Liver (tissue), 9 donors: ENCODE measurements around the gene TNPO3. TPM values are rescaled to one million over a fixed set of nuclear protein-coding genes. Genes with fewer than 3 reads are reported as not detected.
"Not testable (repeated sequence)": the region's sequence is repeated elsewhere in the genome, so short reads cannot be mapped to it uniquely, and the experiment has no call there.

Experiments used
- DNase-seq: peaks from one replicate; pipeline ENCODE4 v3.0.0-alpha.2; 2017; ENCODE audit warnings: low spot score
- H3K27ac ChIP-seq, 2 donors: one replicate each; pipeline ENCODE4 v1.7.0; 2013; ENCODE audit warnings: inconsistent platforms in 2 of 2, low read length in 2 of 2, control low read depth in 1 of 2, low read depth in 1 of 2, mild to moderate bottlenecking in 1 of 2
- H3K27me3 ChIP-seq, 4 donors: one replicate each; pipeline versions ENCODE4 v1.6.1 to v1.7.0; 2013; ENCODE audit warnings: low read length in 3 of 4, inconsistent platforms in 1 of 4, mild to moderate bottlenecking in 1 of 4, moderate library complexity in 1 of 4; ENCODE audit not compliant: control insufficient read depth in 4 of 4, insufficient read depth in 4 of 4
- H3K36me3 ChIP-seq, 4 donors: one replicate each; pipeline versions ENCODE4 v1.6.1 to v1.7.0; 2013; ENCODE audit warnings: low read length in 3 of 4, mild to moderate bottlenecking in 3 of 4, low read depth in 1 of 4, moderate library complexity in 1 of 4; ENCODE audit not compliant: control insufficient read depth in 4 of 4, insufficient read depth in 3 of 4
- H3K4me1 ChIP-seq, 4 donors: one replicate each; pipeline versions ENCODE4 v1.6.1 to v1.7.0; 2013; ENCODE audit warnings: low read length in 3 of 4, mild to moderate bottlenecking in 3 of 4, moderate library complexity in 1 of 4; ENCODE audit not compliant: control insufficient read depth in 4 of 4, insufficient read depth in 4 of 4
- H3K4me3 ChIP-seq, 3 donors: one replicate each; pipeline versions ENCODE4 v1.6.1 to v1.7.0; 2013; ENCODE audit warnings: low read length in 3 of 3, control low read depth in 1 of 3, low read depth in 1 of 3, mild to moderate bottlenecking in 1 of 3
- H3K9ac ChIP-seq, 2 donors: one replicate each; pipeline ENCODE4 v1.7.0; 2013; ENCODE audit warnings: low read length in 2 of 2, mild to moderate bottlenecking in 2 of 2, moderate library complexity in 2 of 2, control low read depth in 1 of 2, low read depth in 1 of 2
- H3K9me3 ChIP-seq, 4 donors: one replicate each; pipeline versions ENCODE4 v1.6.1 to v1.7.0; 2013; ENCODE audit warnings: low read length in 3 of 4; ENCODE audit not compliant: control insufficient read depth in 4 of 4
- ATF3 ChIP-seq: IDR thresholded peaks from 2 replicates; pipeline ENCODE4 v1.6.1; 2016; ENCODE audit warnings: antibody characterized with exemption
- CTCF ChIP-seq: fragments of 150-350 bp; IDR thresholded peaks from 2 replicates; pipeline ENCODE4 v1.5.1; 2017; ENCODE audit warnings: improper control_type of control experiment, low read depth, low read length; ENCODE audit not compliant: missing input control
- EGR1 ChIP-seq, 2 donors: IDR thresholded peaks; 2 replicates each; pipeline ENCODE4 v1.6.1; 2016 to 2018; ENCODE audit warnings: antibody characterized with exemption in 2 of 2, low read depth in 2 of 2
- FOXA1 ChIP-seq: IDR thresholded peaks from 2 replicates; pipeline ENCODE4 v1.6.1; 2016; ENCODE audit warnings: antibody characterized with exemption
- GABPA ChIP-seq, 2 donors: IDR thresholded peaks in 1 of 2; conservative IDR thresholded peaks in 1 of 2; 2 replicates each; pipeline ENCODE4 v1.6.1; 2016; ENCODE audit warnings: antibody characterized with exemption in 2 of 2, mild to moderate bottlenecking in 1 of 2, moderate library complexity in 1 of 2
- HNF4A ChIP-seq, 2 donors: conservative IDR thresholded peaks; 2 replicates each; pipeline ENCODE4 v1.6.1; 2016; ENCODE audit warnings: antibody characterized with exemption in 2 of 2, mild to moderate bottlenecking in 2 of 2
- HNF4G ChIP-seq: IDR thresholded peaks from 2 replicates; pipeline ENCODE4 v1.6.1; 2016; ENCODE audit warnings: antibody characterized with exemption
- JUND ChIP-seq, 2 donors: IDR thresholded peaks; 2 replicates each; pipeline ENCODE4 v1.6.1; 2016; ENCODE audit warnings: antibody characterized with exemption in 2 of 2
- MAX ChIP-seq: IDR thresholded peaks from 2 replicates; pipeline ENCODE4 v1.6.1; 2016; ENCODE audit warnings: antibody characterized with exemption
- NR2F2 ChIP-seq: IDR thresholded peaks from 2 replicates; pipeline ENCODE4 v1.6.1; 2016; ENCODE audit warnings: antibody characterized with exemption
- RAD21 ChIP-seq, 2 donors: IDR thresholded peaks; 2 replicates each; pipeline ENCODE4 v1.6.1; 2016; ENCODE audit warnings: antibody characterized with exemption in 2 of 2, mild to moderate bottlenecking in 2 of 2
- REST ChIP-seq: IDR thresholded peaks from 2 replicates; pipeline ENCODE4 v1.6.1; 2016; ENCODE audit warnings: antibody characterized with exemption, mild to moderate bottlenecking
- RXRA ChIP-seq, 2 donors: IDR thresholded peaks; 2 replicates each; pipeline ENCODE4 v1.6.1; 2017 to 2018; ENCODE audit warnings: antibody characterized with exemption in 2 of 2, mild to moderate bottlenecking in 1 of 2
- SP1 ChIP-seq: IDR thresholded peaks from 2 replicates; pipeline ENCODE4 v1.6.1; 2018; ENCODE audit warnings: antibody characterized with exemption, mild to moderate bottlenecking
- TAF1 ChIP-seq: conservative IDR thresholded peaks from 2 replicates; pipeline ENCODE4 v1.6.1; 2016; ENCODE audit warnings: antibody characterized with exemption, mild to moderate bottlenecking
- YY1 ChIP-seq: IDR thresholded peaks from 2 replicates; pipeline ENCODE4 v1.6.1; 2016; ENCODE audit warnings: antibody characterized with exemption, mild to moderate bottlenecking
- WGBS: extraction: QIAGEN DNeasy Blood & Tissue Kit; methylation state at CpG from one replicate; pipeline ENCODE4 v1.1.7; 2013; 5-methylcytosine and 5-hydroxymethylcytosine counted together
- polyA plus RNA-seq, 2 donors: library from polyadenylated mRNA; stranded (reverse) in 1 of 2; unstranded in 1 of 2; fragments of 200-250 nt in 1 of 2; fragments of >200 nt in 1 of 2; fragmentation: Nextera tagmentation in 1 of 2; extraction: Ambion mirVana in 1 of 2; gene quantifications; one replicate each; pipeline versions ENCODE4 v1.2.1 to v1.2.3, GENCODE V29; 2013 to 2015
- total RNA-seq, 2 donors: library from RNA; depleted of rRNA; stranded (reverse); fragments of >200 nt; gene quantifications; one replicate each; pipeline ENCODE4 v1.2.3, GENCODE V29; 2014
- TF ChIP-seq, protein P1 (sequence below): IDR thresholded peaks from 2 replicates; pipeline ENCODE4 v1.6.1; 2016; ENCODE audit warnings: antibody characterized with exemption
- donor health status: healthy.
- donor health status: healthy.
- donor health status: healthy.
- donor health status: healthy.
- donor health status: healthy.

Gene TNPO3
- total and polyA plus RNA-seq, 4 donors, result 9.2 to 38.9 (median 20.0) TPM

- TF ChIP-seq EGR1 (IDR thresholded peaks at IDR 0.05; ENCODE audit: low read depth in 2 of 2), result no peak
Measured at GRCh38 chr7:129052441-129052840, 2.5 kb downstream of the TNPO3 start (continued).

DNA sequence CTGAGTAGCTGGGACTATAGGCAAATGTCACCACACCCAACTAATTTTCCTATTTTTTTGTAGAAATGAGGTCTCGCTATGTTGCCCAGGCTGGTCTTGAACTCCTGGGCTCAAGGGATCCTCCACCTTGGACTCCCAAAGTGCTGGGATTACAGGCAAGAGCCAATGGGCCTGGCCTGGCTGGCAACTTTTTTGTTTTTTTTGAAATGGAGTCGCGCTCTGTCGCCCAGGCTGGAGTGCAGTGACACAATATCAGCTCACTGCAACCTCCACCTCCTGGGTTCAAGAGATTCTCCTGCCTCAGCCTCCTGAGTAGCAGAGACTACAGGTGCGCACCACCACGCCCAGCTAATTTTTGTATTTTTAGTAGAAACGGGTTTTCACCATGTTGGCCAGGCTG is 3.5 kb downstream of the TNPO3 start:
- H3K9me3 ChIP-seq, H3K4me3 ChIP-seq, H3K9ac ChIP-seq, DNase-seq, H3K27me3 ChIP-seq, H3K36me3 ChIP-seq, H3K27ac ChIP-seq: not testable (repeated sequence)
- 97% methylated on average over 7 of the region's 7 CpGs for WGBS
- H3K4me1 ChIP-seq, result peaks cover 8 to 34% (median 29%) of the 10 kb centered on the region in 4 donors

DNA sequence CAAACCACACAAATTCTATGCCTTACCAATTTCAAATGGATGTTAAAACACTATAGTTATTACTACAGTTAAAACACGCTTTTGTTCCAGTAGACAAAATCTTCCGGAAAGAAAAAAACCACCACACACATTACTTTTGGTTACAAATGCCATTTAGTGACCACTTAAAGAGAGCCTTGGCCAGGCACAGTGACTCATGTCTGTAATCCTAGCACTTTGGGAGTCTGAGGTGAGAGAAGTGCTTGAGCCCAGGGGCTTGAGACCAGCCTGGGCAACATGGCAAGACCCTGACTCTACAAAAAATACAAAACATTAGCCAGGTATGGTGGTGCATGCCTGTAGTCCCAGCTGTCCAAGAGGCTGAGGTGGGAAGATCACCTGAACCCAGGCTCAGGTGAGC is 7.2 kb downstream of the TNPO3 start:
- Histone ChIP-seq H3K4me1 (peaks cover 5 to 37% (median 20%) of the 10 kb centered on the region in 4 donors), H3K27me3 (no peaks in the 10 kb centered on the region), H3K27ac (no peak overlapping the region), H3K36me3 (no peaks in the 10 kb centered on the region), H3K9me3 (no peaks in the 10 kb centered on the region), H3K4me3 (no peak overlapping the region), H3K9ac (no peak overlapping the region)
- WGBS, result 96% methylated on average over 2 of the region's 2 CpGs
- no peak for DNase-seq
- TF ChIP-seq NR2F2, result no peak
- no peak for TF ChIP-seq JUND (IDR thresholded peaks at IDR 0.05)
- no peak for TF ChIP-seq EGR1 (IDR thresholded peaks at IDR 0.05; ENCODE audit: low read depth in 2 of 2)
- no peak for TF ChIP-seq CTCF
- no peak for TF ChIP-seq RXRA (IDR thresholded peaks at IDR 0.05)
- TF ChIP-seq FOXA1, result no peak
- no peak for TF ChIP-seq HNF4A (conservative IDR thresholded peaks at IDR 0.05)
- no peak for TF ChIP-seq HNF4G
- no peak for TF ChIP-seq MAX
- TF ChIP-seq GABPA (IDR thresholded peaks at IDR 0.05 in 1 of 2, conservative IDR thresholded peaks at IDR 0.05 in 1 of 2), result no peak
- TF ChIP-seq, protein P1, sequence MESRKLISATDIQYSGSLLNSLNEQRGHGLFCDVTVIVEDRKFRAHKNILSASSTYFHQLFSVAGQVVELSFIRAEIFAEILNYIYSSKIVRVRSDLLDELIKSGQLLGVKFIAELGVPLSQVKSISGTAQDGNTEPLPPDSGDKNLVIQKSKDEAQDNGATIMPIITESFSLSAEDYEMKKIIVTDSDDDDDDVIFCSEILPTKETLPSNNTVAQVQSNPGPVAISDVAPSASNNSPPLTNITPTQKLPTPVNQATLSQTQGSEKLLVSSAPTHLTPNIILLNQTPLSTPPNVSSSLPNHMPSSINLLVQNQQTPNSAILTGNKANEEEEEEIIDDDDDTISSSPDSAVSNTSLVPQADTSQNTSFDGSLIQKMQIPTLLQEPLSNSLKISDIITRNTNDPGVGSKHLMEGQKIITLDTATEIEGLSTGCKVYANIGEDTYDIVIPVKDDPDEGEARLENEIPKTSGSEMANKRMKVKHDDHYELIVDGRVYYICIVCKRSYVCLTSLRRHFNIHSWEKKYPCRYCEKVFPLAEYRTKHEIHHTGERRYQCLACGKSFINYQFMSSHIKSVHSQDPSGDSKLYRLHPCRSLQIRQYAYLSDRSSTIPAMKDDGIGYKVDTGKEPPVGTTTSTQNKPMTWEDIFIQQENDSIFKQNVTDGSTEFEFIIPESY, result no peak
- no peak for TF ChIP-seq ATF3
- no peak for TF ChIP-seq REST
- TF ChIP-seq YY1, result no peak
- TF ChIP-seq TAF1, result no peak
- TF ChIP-seq RAD21 (IDR thresholded peaks at IDR 0.05), result no peak
- TF ChIP-seq SP1, result no peak
